Measurements from ENCODE around the gene EIF2B4. TPM values are rescaled to one million over a fixed set of nuclear protein-coding genes. Genes with fewer than 3 reads are reported as not detected.
A peak's percentile ranks its signal among the peaks of the same experiment; 100 is the strongest.

Gene EIF2B4
- total RNA-seq (2022), result 42.7 and 50.1 TPM in 2 replicates
- percentile 70 among the genes with signal in this experiment for Bru-seq, nascent RNA
- percentile 83 among the genes with signal in this experiment for BruChase-seq, experiment 1, labeled RNA remaining after a 6-hour chase
- percentile 79 among the genes with signal in this experiment for BruChase-seq, experiment 2, labeled RNA remaining after a 2-hour chase
- long read RNA-seq, transcript EIF2B4-201 (13 exons, 1,792 nt), result major isoform, 78 of 158 reads
- long read RNA-seq, transcript EIF2B4-205 (13 exons, 1,608 nt), result minor isoform, 46 of 158 reads
- long read RNA-seq, partial matches to known transcripts, result 3 of 158 reads
- long read RNA-seq, other reads (novel, unspliced or antisense), result 26 of 158 reads

DNA sequence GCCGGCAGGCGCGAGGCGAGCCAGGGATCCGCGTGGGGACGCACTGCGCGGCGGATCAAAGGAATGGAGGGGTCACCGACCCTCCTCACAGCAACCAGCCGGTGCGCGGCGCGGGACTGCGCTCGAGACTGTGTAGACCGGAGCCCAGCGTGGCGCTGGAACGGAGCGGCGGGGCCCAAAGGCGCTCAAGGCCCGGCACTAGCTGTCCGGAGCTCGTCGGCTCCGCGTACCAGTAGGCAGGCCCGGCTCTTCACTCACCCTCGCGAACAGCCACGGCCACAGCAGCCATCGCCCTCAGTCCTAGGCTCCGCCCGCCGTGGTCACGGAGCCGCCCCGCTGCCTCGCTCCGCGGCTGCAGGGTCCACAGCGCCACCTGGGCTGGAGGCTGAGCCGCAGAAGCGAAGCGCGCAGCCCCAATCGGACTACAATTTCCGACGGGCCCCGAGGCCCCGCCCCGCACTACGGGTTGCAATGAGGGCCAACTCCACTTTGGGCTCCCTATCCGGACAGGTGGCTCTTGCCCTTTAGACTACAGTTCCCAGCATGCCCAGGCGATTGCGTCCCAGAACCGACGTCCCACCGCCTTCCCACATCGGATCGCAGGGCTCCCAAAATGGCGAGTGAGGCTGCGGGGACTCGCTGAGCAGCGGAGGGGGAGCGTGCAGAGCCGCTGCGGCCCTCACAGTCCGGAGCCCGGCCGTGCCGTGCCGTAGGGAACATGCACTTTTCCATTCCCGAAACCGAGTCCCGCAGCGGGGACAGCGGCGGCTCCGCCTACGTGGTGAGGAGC lies at the start of gene EIF2B4, which contains the start of gene SNX17:
TSS of gene EIF2B4 (minus strand) at position 313 of the 790 bp plus-strand sequence. CDS start at position 289, 24 bp downstream.
TSS of gene SNX17 (plus strand) at position 591 of the 790 bp plus-strand sequence. CDS start at position 719, 128 bp downstream.
- Mint-ChIP-seq H3K4me1 (ENCODE audit: insufficient read depth, unreplicated experiment) (peaks cover 21% of the 10 kb centered on the region), H3K4me3 (ENCODE audit: unreplicated experiment) (peak within 1 kb of the TSS; percentile 86), H3K9me3 (ENCODE audit: unreplicated experiment) (no peaks in the 10 kb centered on the region), H3K27ac (ENCODE audit: low read depth, unreplicated experiment) (peak within 1 kb of the TSS; percentile 81), H3K27me3 (ENCODE audit: insufficient read depth, unreplicated experiment) (no peaks in the 10 kb centered on the region), H3K36me3 (ENCODE audit: insufficient read depth, unreplicated experiment) (peaks cover 64% of the 10 kb centered on the region)
- intact Hi-C loops (cut with micrococcal nuclease), result loop anchor here (1.0 kb wide), 3 partner anchors 10 to 49 kb away; partner anchors contain the start of gene ZNF513
- CTCF ChIA-PET, result interaction anchor here (0.6 to 5.7 kb wide), 14 partner anchors 10 to 940 kb away, joined by 3 to 47 read pairs (median 4); partner anchors contain the start of genes GTF3C2 and MPV17
- no TSS peak for BruUV-seq (replicated peaks)
- POLR2A ChIA-PET, result interaction anchor here (0.6 to 7.8 kb wide), 25 partner anchors 9 to 1076 kb away, joined by 3 to 148 read pairs (median 5); partner anchors contain the start of genes CCDC121, GPN1, GTF3C2 and KHK
- DNase-seq (ENCODE audit: unreplicated experiment), result peak; percentile 99
- TF ChIP-seq, protein P1, sequence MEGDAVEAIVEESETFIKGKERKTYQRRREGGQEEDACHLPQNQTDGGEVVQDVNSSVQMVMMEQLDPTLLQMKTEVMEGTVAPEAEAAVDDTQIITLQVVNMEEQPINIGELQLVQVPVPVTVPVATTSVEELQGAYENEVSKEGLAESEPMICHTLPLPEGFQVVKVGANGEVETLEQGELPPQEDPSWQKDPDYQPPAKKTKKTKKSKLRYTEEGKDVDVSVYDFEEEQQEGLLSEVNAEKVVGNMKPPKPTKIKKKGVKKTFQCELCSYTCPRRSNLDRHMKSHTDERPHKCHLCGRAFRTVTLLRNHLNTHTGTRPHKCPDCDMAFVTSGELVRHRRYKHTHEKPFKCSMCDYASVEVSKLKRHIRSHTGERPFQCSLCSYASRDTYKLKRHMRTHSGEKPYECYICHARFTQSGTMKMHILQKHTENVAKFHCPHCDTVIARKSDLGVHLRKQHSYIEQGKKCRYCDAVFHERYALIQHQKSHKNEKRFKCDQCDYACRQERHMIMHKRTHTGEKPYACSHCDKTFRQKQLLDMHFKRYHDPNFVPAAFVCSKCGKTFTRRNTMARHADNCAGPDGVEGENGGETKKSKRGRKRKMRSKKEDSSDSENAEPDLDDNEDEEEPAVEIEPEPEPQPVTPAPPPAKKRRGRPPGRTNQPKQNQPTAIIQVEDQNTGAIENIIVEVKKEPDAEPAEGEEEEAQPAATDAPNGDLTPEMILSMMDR (IDR thresholded peaks at IDR 0.05; ENCODE audit: unreplicated experiment), result peak; percentile 69

DNA sequence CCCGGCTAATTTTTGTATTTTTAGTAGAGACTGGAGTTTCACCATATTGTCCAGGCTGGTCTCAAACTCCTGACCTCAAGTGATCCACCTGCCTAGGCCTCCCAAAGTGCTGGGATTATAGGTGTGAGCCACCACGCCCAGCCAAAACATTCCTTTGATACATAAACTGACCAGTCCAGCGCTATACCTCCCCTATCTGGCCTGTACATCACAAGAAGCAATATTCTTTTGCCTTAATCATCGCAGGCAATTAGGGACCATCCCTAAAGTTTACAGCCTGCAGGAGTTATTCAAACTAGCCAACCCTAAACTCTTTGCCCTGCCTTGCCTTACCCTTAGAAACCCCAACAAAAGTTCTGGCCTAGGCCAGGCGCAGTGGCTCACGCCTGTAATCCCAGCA lies 46.0 kb upstream of the EIF2B4 start:
- Mint-ChIP-seq H3K9me3 (ENCODE audit: unreplicated experiment) (no peaks in the 10 kb centered on the region), H3K27me3 (ENCODE audit: insufficient read depth, unreplicated experiment) (no peaks in the 10 kb centered on the region), H3K27ac (ENCODE audit: low read depth, unreplicated experiment) (no peak overlapping the region), H3K36me3 (ENCODE audit: insufficient read depth, unreplicated experiment) (no peaks in the 10 kb centered on the region), H3K4me3 (ENCODE audit: unreplicated experiment) (no peak overlapping the region), H3K4me1 (ENCODE audit: insufficient read depth, unreplicated experiment) (no peaks in the 10 kb centered on the region)
- intact Hi-C loops (cut with micrococcal nuclease), result no loop called here
- BruUV-seq (replicated peaks), result no TSS peak
- DNase-seq (ENCODE audit: unreplicated experiment), result no peak
- CTCF ChIA-PET, result no interaction called here
- POLR2A ChIA-PET, result no interaction called here
- TF ChIP-seq, protein P1 (IDR thresholded peaks at IDR 0.05; ENCODE audit: unreplicated experiment), result no peak

DNA sequence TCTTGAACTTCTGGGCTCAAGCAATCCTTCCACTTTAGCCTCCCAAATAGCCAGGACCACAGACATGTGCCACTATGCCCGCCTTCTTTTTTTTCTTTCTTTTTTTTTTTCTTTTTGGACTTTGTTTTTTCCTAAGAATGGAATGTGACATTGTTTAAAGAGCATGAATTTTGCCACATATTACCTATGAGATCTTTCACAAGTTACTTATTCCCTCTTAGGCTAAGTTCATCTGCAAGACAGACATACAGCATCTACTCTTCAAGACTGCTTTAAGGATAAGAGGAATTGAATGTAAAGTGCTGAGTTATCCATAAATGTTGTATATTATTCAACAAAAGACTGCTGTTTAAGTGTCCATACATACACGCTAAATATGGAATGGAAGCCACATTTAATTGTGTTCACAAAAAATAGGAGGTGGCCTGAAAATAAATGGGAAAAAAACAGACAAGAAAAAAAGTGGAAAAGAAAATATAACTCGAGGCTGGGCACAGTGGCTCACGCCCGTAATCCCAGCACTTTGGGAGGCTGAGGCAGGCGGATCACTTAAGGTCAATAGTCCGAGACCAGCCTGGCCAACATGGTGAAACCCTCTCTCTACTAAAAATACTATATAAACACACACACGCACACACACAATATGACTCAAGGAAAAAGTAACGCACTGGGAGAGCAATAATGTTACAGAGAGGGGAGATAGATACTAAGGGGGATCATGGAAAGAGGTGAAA lies 42.4 kb upstream of the EIF2B4 start:
- intact Hi-C loops (cut with micrococcal nuclease), result no loop called here
- ChIA-PET CTCF (no interaction called here), POLR2A (interaction anchor here (2.0 kb wide), 1 partner anchor 16 kb away, joined by 9 read pairs; the partner anchor contains the start of gene NRBP1)
- H3K9me3 Mint-ChIP-seq (ENCODE audit: unreplicated experiment), result no peaks in the 10 kb centered on the region
- DNase-seq (ENCODE audit: unreplicated experiment), result no peak
- no peaks in the 10 kb centered on the region for H3K36me3 Mint-ChIP-seq (ENCODE audit: insufficient read depth, unreplicated experiment)
- H3K4me3 Mint-ChIP-seq (ENCODE audit: unreplicated experiment), result no peak overlapping the region
- H3K4me1 Mint-ChIP-seq (ENCODE audit: insufficient read depth, unreplicated experiment), result peaks cover 8% of the 10 kb centered on the region
- TF ChIP-seq, protein P1 (IDR thresholded peaks at IDR 0.05; ENCODE audit: unreplicated experiment), result no peak
- H3K27me3 Mint-ChIP-seq (ENCODE audit: insufficient read depth, unreplicated experiment), result no peaks in the 10 kb centered on the region
- no TSS peak for BruUV-seq (replicated peaks)
- no peak overlapping the region for H3K27ac Mint-ChIP-seq (ENCODE audit: low read depth, unreplicated experiment)

Data from MCF 10A (cell line).